ENCODE measurements around the gene KCNMB3. TPM values are rescaled to one million over a fixed set of nuclear protein-coding genes. Genes with fewer than 3 reads are reported as not detected.
"Not testable (repeated sequence)": the region's sequence is repeated elsewhere in the genome, so short reads cannot be mapped to it uniquely, and the experiment has no call there.

Gene KCNMB3
- total RNA-seq, 2 experiments from 2014 or later = 1.9 to 2.2 TPM

- ATAC-seq (ENCODE audit: low read depth); H3K4me1 Mint-ChIP-seq; H3K4me3 Mint-ChIP-seq; H3K27ac Mint-ChIP-seq; H3K27me3 Mint-ChIP-seq; DNase-seq; H3K9me3 Mint-ChIP-seq; POLR2A ChIA-PET: not testable (repeated sequence)
- peaks cover 11% of the 10 kb centered on the region for H3K36me3 Mint-ChIP-seq
Observed at GRCh38 chr3:179218213-179218612, 32.7 kb downstream of the KCNMB3 start.

GRCh38 chr3:179215550-179215949 is 35.4 kb downstream of the KCNMB3 start:
- H3K27me3 Mint-ChIP-seq; ATAC-seq (ENCODE audit: low read depth); DNase-seq; H3K27ac Mint-ChIP-seq; POLR2A ChIA-PET; H3K4me3 Mint-ChIP-seq; H3K9me3 Mint-ChIP-seq; H3K4me1 Mint-ChIP-seq: not testable (repeated sequence)
- H3K36me3 Mint-ChIP-seq = peaks cover 10% of the 10 kb centered on the region

GRCh38 chr3:179200790-179201189 is 50.1 kb downstream of the KCNMB3 start:
- H3K36me3 Mint-ChIP-seq = peaks cover 21% of the 10 kb centered on the region
- H3K27ac Mint-ChIP-seq = no peak overlapping the region
- peaks cover 2% of the 10 kb centered on the region for H3K9me3 Mint-ChIP-seq
- no peak for ATAC-seq (ENCODE audit: low read depth)
- peaks cover 8% of the 10 kb centered on the region for H3K4me1 Mint-ChIP-seq
- no peaks in the 10 kb centered on the region for H3K27me3 Mint-ChIP-seq
- POLR2A ChIA-PET = no interaction called here
- DNase-seq = no peak
- no peak overlapping the region for H3K4me3 Mint-ChIP-seq

GRCh38 chr3:179196700-179197099 is 54.2 kb downstream of the KCNMB3 start:
- POLR2A ChIA-PET = no interaction called here
- H3K4me1 Mint-ChIP-seq = peaks cover 14% of the 10 kb centered on the region

GRCh38 chr3:179196098-179196497 is 54.8 kb downstream of the KCNMB3 start:
- DNase-seq (no peak), ATAC-seq (ENCODE audit: low read depth) (peak; percentile 52)
- H3K27me3 Mint-ChIP-seq = no peaks in the 10 kb centered on the region
- peaks cover 2% of the 10 kb centered on the region for H3K9me3 Mint-ChIP-seq
- H3K27ac Mint-ChIP-seq = no peak overlapping the region
- peaks cover 10% of the 10 kb centered on the region for H3K36me3 Mint-ChIP-seq
- no peak overlapping the region for H3K4me3 Mint-ChIP-seq
- H3K4me1 Mint-ChIP-seq = peaks cover 14% of the 10 kb centered on the region
- POLR2A ChIA-PET = no interaction called here

More at GRCh38 chr3:179196700-179197099, 54.2 kb downstream of the KCNMB3 start:
- no peak overlapping the region for H3K4me3 Mint-ChIP-seq
- H3K27ac Mint-ChIP-seq = peak overlapping the region; percentile 24
- no peak for DNase-seq
- H3K27me3 Mint-ChIP-seq = no peaks in the 10 kb centered on the region
- H3K9me3 Mint-ChIP-seq = peaks cover 2% of the 10 kb centered on the region
- peaks cover 12% of the 10 kb centered on the region for H3K36me3 Mint-ChIP-seq
- no peak for ATAC-seq (ENCODE audit: low read depth)

- H3K4me1 Mint-ChIP-seq = peaks cover 14% of the 10 kb centered on the region
- peaks cover 2% of the 10 kb centered on the region for H3K9me3 Mint-ChIP-seq
- peaks cover 5% of the 10 kb centered on the region for H3K36me3 Mint-ChIP-seq
- H3K27me3 Mint-ChIP-seq = no peaks in the 10 kb centered on the region
- no peak for DNase-seq
- POLR2A ChIA-PET = no interaction called here
- ATAC-seq (ENCODE audit: low read depth) = no peak
- no peak overlapping the region for H3K27ac Mint-ChIP-seq
- no peak overlapping the region for H3K4me3 Mint-ChIP-seq
Observed at GRCh38 chr3:179194931-179195330, 56.0 kb downstream of the KCNMB3 start.

Other genes with a start within 250 kb of the KCNMB3 start
- 10 to 100 TPM; 21.1 to 21.9 TPM for gene ZMAT3, start 179.3 kb downstream of the KCNMB3 start, total RNA-seq
- 10 to 100 TPM; 23.0 to 28.6 TPM for gene PIK3CA, start 102.8 kb downstream of the KCNMB3 start, total RNA-seq
- gene ZNF639, start 71.9 kb upstream of the KCNMB3 start, total RNA-seq = 10 to 100 TPM; 36.2 to 38.9 TPM
- gene MFN1, start 96.6 kb upstream of the KCNMB3 start, total RNA-seq = 10 to 100 TPM; 32.9 to 39.0 TPM
- 1 to 10 TPM; 6.2 to 7.1 TPM for gene GNB4, start 200.4 kb upstream of the KCNMB3 start, total RNA-seq